Measurements from ENCODE around the gene ZNF490. TPM values are rescaled to one million over a fixed set of nuclear protein-coding genes. Genes with fewer than 3 reads are reported as not detected.
"Not testable (repeated sequence)": the region's sequence is repeated elsewhere in the genome, so short reads cannot be mapped to it uniquely, and the experiment has no call there.

The ZNF490 gene
- 3.9 TPM for total RNA-seq
- long read RNA-seq, partial matches to known transcripts: 0 of 1 reads
- long read RNA-seq, other reads (novel, unspliced or antisense): 1 of 1 reads

DNA sequence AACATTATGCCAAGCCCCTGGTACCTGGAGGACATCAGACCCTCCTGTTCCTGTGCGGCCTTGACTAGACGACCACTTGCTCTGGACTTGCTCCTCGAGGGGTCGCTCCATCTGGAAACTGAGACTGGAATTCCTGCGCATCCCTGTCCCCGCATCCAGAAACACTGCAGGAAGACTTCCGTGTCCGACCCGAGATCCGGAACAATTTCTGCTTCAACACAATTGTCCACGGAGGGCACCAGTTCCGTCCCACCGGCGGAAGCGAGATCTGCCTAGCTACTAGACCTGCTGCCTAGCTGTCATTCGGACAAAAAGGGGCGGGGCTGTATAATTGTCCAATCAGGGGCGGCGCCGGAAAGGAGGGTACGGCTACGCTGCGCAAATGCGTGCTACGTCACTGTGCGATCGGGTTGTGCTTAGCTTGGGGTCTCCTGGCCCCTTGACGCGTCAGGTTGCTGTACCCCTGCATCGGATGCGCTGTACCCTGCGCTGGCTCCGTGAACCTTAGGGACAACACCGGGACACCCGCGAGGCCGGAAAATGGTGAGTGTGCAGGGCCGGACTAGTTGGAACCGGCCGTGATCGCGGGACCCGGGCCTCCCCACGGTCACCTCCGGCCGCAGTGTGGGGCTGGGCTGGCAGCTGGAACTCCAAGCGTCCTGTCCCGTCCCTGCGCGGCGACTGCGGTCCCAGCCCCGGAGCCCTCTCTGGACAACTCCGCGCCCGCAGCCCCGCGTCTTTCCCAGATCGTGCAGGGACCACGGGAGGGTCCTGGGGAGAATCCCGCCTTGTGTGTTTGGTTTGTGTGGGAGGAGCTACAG lies at the start of gene ZNF490, which contains the start of gene ZNF791:
ZNF490 (minus strand) TSS at position 274 of the 821 bp plus-strand sequence; CDS start at position 141, 133 bp downstream.
ZNF791 (plus strand) TSS at position 381 of the 821 bp plus-strand sequence; CDS start at position 541, 160 bp downstream.
- intact Hi-C loops (cut with DNase I): no loop called here
- DNase-seq: peak; percentile 99
- ATAC-seq (ENCODE audit: poor library complexity): peak; percentile 99

DNA sequence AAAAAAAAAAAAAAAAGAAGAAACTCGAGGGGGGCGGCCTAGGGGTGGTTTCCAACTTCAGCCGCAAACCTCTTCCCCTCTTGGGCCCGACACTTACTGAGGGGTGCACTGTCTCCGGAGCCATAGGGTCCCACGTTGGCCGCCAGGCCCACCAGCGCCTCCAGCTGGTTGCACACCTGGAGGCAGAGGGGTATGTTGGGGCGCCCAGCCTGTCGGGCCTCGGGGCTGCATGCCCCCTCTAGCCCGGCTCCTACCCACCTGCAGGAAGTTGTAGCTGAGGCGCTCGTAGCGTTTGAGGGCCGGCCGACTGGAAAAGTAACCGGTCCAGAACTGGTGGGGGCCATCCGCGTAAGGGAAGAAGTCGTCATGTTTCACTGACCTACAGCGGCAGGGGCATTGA lies 47.4 kb upstream of the ZNF490 start:
- DNase-seq (no peak), ATAC-seq (ENCODE audit: poor library complexity) (no peak)
- intact Hi-C loops (cut with DNase I): no loop called here

DNA sequence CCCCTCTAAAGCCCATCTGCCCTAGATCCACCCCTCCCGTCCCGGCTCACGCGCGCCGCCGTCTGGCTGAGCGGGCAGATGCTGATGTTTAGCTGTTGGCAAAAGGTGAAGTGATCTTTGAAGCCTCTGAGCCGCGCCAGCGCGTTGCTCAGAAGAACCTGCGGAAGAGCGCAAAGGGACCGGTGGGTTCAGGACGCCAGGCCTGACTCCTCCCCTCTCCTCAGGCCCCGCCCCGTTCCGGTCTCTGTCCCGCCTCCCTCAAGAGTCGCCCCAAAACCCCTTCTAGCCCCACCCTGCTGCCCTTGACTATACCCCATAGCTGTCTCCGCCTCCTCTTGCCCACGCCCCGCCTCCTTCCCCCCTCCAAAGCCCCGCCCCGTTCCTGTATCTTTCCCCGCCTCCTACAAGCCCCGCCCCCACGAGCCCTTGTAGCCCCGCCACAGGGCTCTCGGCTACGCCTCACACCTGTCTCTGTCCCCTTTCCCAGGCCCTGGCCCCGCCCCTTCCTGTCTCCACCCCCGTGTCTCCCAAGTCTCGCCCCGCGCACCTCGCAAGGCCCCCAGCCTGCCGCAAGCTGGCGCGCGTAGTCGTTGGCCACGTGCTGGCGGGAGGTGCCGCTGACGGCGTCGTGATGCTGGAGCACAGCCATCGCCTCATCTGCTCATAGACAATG lies 46.4 kb upstream of the ZNF490 start:
- DNase-seq (no peak), ATAC-seq (ENCODE audit: poor library complexity) (no peak)
- intact Hi-C loops (cut with DNase I): no loop called here

DNA sequence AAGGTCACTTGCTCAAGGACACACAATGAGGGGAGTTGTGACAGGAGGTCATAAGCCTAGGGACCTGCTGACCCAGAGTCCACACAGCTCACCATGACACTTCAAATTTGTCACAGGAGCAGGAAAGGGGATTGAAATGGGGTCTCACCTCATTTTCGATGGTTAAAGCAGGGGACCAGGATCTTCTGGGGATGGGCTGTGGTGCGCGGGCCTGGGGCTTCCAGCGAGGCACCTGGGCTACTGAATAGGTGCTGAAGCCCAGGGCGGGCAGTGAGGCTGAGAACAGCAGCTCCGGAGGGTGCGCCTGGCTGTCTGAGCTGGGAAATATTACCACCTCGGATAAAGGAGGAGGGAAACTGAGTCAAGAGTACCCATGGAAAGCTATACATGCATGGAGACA lies 44.9 kb upstream of the ZNF490 start:
- intact Hi-C loops (cut with DNase I): no loop called here
- no peak for ATAC-seq (ENCODE audit: poor library complexity)
- no peak for DNase-seq

DNA sequence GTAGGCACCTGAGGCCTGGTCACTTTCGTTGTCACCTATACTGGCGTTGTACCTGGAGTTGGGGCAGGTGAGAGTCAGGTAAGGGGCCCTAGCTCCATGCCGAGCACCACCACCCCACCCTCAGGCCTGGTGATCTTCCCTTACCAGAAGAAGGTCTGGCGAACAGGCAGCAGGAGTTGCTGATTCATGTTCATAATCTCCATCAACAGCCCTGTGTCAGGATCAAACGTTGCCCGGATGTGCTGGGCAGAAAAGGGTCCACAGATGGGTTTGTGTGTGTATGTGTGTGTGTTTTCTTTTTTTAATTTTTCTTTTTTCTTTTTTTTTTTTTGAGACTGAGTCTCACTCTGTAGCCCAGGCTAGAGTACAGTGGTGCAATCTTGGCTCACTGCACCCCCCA lies 41.6 kb upstream of the ZNF490 start:
- intact Hi-C loops (cut with DNase I): no loop called here
- DNase-seq (no peak), ATAC-seq (ENCODE audit: poor library complexity) (no peak)

DNA sequence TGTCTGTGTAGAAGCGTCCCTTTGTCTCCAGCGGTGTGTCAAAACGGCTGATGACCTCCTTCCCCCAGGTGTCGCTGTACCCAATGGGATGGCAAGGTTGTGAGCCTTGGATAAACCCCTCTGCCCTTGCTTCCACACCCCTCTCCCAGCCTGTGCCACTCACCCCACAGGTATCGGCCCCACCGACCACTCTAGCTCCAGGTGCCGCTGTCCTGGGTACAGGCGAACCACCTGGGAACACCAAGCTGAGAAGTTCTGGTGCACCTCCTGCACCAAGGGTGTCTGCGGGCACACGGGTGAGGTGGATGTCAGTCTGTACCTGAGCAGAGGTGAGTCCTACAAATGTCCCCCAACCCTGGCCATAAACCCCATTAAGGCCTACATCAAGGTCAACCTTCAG lies 39.3 kb upstream of the ZNF490 start:
- DNase-seq (no peak), ATAC-seq (ENCODE audit: poor library complexity) (no peak)
- intact Hi-C loops (cut with DNase I): no loop called here

DNA sequence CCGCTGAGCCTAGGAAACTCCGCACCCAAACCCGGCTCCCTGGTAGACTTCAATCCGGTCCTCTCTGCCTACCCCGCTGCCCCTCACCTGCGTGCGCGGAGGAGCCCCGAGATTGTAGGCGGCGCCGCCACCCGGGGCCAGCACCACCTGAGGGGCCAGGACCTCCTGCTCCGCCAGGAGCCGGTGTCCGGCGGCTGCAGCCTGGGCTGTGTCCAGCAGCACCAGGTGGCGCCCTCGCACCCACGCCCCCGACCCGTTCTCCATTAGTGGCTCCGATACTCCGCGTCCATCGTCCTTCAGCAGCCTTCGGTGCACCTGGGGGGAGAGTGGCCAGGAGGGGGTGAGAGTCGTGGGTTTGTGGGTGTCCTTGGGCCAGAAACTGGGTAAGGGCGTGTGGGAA lies 37.5 kb upstream of the ZNF490 start:
- intact Hi-C loops (cut with DNase I): no loop called here
- no peak for DNase-seq
- peak; percentile 42 for ATAC-seq (ENCODE audit: poor library complexity)

DNA sequence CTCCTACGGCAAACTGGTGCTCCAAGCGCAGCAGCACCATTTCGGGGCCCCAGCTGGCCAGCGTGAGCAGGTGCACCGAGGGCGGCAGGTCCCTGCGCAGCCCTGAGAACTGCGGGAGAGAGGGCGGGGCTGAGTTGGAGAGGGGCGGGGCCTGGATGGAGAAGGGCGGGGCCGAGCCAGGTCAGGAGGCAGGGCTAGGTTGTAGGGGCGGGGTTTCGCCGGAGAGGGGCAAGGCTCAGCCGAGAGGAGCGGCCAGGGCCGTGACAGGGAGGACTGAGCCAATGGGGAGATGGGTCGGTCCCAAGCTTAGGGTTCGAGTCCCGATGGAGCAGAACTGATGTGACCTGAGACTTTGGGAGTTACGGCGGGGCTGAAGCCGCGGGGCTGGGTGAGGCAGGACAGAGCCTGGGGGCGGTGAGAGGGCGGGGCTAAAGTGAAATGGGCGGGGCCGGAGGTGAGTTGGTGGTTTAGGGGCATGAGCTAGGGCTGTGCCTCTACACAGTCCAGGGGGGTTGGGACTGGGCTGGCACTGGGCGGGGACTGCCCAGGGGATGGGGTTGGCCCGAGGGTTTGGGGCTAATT lies 37.0 kb upstream of the ZNF490 start:
- intact Hi-C loops (cut with DNase I): no loop called here
- peak; percentile 89 for ATAC-seq (ENCODE audit: poor library complexity)
- DNase-seq: peak; percentile 64

DNA sequence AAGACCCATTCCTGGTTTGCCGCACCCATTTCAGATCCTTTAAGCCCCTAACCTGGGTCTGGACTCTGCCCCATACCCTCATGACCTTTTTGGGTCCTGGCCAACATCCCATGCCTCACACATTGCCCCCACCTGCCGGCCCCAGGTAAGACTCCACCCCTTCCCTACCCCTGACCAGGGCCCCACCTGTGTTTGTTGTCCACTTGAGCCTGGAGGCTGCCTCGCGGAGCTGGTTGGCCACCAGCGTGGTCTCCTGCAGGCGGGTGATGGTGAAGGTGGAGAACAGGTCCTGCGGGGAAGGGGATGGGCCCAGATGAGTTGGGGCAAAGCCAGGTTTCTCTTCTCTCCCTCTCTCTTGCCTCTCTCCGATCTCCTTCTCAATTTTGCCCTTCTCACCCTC lies 36.4 kb upstream of the ZNF490 start:
- intact Hi-C loops (cut with DNase I): no loop called here
- DNase-seq (no peak), ATAC-seq (ENCODE audit: poor library complexity) (no peak)

DNA sequence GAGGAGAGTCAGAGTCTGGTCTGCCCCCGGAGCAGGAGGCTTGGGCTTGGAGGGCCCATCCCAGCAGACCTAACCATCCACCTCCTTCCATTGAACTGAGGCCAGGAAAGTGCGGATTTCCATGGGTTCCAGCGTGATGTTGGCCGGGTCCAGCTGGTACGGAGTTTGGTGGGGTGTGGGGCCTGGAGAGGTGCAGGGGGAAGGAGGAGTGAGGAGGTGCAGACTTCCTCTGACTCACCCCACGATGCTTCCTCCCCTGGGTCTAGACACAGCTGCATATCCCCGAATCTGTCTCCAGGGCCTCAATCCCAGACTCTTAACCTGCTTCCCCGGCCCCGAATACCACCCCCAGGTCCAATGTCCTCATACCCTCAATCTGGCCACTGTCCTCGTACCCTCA lies 35.9 kb upstream of the ZNF490 start:
- ATAC-seq (ENCODE audit: poor library complexity) (no peak), DNase-seq (no peak)
- intact Hi-C loops (cut with DNase I): no loop called here

DNA sequence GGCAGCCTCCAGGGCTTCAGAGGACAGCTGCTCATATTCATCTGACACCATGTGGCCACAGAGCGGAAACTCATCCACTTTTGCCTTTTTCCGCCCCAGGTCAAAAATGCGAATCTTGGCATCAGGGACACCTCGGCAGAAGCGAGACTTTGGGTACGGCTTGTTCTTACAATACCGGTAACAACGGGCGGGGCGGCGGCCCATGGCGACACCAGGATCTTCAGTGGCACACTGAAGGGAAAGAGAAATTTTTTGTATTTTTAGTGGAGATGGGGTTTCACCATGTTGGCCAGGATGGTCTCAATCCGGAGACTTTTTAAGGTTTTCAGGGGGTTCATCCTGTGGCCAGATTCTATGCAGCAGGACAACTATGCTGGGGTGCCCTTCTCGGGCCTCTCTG lies 33.1 kb upstream of the ZNF490 start:
- DNase-seq; intact Hi-C loops (cut with DNase I); ATAC-seq (ENCODE audit: poor library complexity): not testable (repeated sequence)

DNA sequence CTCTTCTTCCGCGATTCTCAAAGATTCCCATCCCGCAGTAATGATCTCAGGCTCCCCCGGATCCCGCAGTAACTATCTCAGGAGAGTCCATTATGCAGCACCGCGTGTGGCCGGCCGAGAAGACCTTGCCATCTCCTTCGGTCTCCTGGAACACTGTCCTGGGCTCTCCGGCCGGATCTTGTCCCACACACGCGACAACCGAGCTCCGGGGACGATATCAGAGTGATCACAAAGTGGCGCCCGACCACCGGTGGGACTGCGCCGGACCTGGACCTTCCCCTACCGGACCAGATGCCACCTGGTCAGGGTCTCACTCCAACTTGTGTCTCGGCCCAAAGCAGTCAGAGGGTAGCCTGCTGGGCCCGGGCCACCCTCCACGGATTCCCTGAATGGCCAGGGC lies 31.9 kb upstream of the ZNF490 start:
- intact Hi-C loops (cut with DNase I): no loop called here
- ATAC-seq (ENCODE audit: poor library complexity) (no peak), DNase-seq (no peak)

DNA sequence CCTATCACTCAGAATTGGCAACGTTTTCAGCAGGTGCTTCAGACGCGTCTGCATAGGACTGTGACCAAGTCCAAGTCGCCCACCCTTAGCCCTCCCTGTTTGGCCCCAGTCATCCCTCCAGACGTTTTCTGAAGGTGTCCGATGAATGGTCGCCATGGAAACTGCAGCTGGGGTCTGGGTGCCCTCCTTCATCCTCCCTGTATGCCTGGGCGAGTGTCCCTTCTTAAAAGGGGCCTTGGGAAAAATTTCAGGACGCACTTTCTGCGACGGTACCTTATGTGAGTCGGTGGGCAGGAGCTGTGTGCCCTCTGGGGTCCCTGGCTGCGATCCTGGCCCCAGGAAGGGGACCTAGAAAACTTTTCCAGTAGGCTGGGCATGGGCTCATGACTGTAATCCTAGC lies 30.8 kb upstream of the ZNF490 start:
- DNase-seq: no peak
- no peak for ATAC-seq (ENCODE audit: poor library complexity)
- intact Hi-C loops (cut with DNase I): no loop called here

DNA sequence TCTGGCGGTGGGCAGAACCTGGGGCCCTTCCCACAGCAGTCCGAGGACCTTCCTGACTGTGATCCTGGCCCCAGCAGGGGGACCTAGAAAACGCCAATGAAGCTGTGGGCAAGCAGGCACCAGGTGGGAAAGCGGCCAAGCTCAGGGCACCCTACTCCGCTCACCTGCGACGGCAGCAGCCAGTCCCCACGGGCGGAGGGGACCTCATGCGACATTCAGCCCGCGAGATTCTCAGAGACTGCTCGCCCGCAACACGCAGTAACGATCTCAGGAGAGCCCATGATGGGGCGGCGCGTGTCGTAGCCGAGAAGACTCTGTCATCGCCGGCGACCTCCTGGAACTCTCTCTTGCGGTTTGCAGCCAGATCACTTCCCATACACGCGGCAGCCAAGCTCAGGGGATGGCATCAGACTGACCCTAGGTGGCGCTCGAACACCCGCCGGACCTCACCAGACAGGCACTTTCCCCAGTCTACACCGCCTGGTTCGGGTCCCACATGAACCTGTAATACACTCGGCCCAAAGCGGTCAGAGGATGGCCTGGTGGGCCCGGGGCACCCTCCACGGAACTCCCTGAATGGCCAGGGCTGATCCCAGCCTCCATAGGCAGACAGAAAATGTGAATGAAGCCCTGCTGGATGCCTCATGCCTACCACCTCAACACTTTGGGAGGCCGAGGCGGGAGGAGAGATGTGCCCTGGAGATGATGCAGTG lies 29.4 kb upstream of the ZNF490 start:
- DNase-seq: peak; percentile 91
- peak; percentile 94 for ATAC-seq (ENCODE audit: poor library complexity)
- intact Hi-C loops (cut with DNase I): no loop called here

DNA sequence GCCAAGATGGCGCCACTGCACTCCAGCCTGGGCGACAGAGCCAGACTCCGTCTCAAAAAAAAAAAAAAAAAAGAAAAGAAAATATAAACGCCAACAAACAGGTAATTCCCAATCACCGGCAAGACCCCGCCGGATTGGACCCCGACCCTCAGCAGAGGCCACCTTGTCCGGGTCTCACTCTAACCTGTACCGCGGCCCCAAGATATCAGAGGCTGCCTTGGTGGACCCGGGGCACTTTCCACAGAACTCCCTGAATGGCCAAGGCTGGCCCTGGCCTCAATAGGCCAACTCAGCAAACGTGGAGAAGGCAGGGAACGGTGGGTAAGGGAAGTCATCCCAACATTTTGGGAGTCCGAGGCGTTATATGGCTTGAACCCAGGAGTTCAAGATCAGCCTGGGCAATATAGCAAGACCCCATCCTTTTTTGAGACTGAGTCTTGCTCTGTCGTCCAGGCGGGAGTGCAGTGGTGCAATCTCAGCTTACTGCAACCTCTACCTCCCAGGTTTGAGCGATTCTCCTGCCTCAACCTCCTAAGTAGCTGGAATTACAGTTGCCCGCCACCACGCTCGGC lies 28.1 kb upstream of the ZNF490 start:
- DNase-seq (no peak), ATAC-seq (ENCODE audit: poor library complexity) (no peak)
- intact Hi-C loops (cut with DNase I): no loop called here

DNA sequence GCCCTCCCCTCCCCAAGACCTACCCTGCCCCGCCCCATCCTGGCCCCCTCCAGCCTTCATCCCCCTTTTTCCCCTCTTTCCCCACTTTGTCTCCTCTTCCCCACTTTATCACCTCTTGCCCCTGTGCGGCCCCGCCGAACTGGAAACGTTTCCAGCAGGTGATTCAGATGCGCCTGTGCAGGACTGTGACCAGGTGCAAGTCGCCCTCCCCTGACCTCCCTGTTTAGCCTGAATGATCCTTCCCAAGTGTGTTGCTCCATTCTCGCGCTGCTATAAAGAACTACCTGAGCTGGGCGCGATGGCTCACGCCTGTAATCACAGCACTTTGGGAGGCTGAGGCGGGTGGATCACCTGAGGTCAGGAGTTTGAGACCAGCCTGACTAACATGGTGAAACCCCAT lies 26.0 kb upstream of the ZNF490 start:
- DNase-seq (no peak), ATAC-seq (ENCODE audit: poor library complexity) (no peak)
- intact Hi-C loops (cut with DNase I): no loop called here

DNA sequence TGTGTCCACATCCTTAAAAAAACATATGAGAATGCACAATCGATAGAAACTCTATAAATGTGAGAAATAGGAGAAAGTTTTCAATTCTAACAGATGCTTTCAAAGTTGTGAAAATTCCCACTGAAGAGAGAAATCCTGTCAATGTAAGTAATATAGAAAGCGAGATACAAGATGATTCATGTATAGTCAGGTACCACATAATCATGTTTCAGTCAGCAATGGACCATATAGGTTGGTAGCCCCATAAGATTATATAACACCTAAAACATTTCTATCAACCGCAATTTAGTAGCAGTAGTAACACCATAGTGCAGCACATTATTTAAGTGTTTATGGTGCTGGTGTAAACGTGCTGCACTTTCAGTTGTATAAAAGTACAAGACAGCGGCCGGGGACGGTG lies 18.6 kb upstream of the ZNF490 start:
- no peak for ATAC-seq (ENCODE audit: poor library complexity)
- intact Hi-C loops (cut with DNase I): no loop called here
- no peak for DNase-seq

DNA sequence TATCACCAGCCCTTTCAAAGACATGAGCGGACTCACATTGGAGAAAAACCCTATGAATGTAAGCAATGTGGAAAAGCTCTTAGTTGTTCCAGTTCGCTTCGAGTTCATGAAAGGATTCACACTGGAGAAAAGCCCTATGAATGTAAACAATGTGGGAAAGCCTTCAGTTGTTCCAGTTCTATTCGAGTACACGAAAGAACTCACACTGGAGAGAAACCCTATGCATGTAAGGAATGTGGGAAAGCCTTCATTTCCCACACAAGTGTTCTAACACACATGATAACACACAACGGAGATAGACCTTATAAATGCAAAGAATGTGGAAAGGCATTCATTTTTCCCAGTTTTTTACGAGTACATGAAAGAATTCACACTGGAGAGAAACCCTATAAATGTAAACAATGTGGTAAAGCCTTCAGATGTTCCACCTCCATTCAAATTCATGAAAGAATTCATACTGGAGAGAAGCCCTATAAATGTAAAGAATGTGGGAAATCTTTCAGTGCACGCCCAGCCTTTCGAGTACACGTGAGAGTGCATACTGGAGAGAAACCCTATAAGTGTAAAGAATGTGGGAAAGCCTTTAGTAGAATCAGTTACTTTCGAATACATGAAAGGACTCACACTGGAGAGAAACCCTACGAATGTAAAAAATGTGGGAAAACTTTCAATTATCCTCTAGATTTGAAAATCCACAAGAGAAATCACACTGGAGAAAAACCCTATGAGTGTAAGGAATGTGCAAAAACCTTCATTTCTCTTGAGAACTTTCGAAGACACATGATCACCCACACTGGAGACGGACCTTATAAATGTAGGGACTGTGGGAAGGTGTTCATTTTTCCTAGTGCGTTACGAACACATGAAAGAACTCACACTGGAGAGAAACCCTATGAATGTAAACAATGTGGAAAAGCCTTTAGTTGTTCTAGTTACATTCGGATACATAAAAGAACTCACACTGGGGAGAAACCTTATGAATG lies 17.7 kb upstream of the ZNF490 start:
- ATAC-seq (ENCODE audit: poor library complexity): no peak
- intact Hi-C loops (cut with DNase I): no loop called here
- no peak for DNase-seq
